ENCODE data around the gene VMAC.
A peak's percentile ranks its signal among the peaks of the same experiment; 100 is the strongest.
"Not testable (repeated sequence)": the region's sequence is repeated elsewhere in the genome, so short reads cannot be mapped to it uniquely, and the experiment has no call there.

Gene VMAC

GRCh38 chr19:5884065-5884811 lies 20.4 kb upstream of the VMAC start:
- not testable (repeated sequence) for DNase-seq

DNA sequence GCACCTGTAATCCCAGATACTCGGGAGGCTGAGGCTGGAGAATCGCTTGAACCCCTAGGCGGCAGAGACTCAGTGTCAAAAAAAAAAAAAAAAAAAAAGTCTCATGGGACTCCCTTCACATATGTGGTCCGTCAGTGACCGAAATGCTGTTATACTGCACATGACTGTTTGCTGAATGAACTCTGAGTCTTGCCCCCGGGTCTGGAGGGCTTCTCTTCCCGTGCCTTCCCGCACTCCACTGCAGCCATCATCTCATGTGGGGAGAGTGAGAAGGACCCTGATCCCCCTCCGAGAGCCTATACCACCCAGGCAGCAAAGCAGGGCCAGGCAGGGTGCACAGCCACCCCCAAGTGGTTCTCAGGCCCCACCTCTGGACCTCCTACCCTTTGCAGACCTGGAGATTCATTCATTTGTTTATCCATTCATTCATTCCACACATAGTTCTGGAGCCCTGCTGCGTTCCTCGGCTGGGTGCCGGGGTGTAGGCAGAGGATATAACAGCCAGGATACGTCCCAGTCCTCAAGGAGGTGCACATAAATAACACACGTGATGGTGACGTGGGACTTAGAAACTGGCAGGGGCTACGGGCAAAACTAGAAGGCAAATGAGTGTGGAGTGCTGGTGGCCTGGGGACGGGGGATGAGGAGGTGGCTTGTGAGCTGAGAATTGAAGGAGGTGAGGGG lies 15.2 kb upstream of the VMAC start:
- no peak for DNase-seq

- DNase-seq = no peak
Measured at GRCh38 chr19:5890099-5890498, 14.6 kb upstream of the VMAC start.

DNA sequence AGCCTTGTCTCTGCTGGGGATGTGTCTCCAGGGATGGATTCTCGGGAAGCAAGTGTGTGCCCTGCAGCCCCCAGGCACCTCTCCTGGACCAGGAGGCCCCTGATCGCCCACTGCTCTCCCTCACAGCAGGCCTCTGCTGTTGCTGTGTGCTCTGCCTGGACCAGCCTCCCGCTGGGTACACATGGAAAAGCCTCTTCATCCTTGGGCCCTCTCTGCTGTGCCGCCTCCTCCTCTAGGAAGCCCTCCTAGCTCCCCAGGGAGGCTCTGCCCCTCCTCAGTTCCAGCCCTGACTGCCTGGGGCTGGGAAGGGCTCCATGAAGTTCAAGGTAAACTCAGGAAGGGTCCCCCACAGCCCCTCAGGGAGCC lies 13.1 kb upstream of the VMAC start:
- no peak for DNase-seq

- no peak for DNase-seq
Measured at GRCh38 chr19:5891938-5892771, 12.5 kb upstream of the VMAC start.

DNA sequence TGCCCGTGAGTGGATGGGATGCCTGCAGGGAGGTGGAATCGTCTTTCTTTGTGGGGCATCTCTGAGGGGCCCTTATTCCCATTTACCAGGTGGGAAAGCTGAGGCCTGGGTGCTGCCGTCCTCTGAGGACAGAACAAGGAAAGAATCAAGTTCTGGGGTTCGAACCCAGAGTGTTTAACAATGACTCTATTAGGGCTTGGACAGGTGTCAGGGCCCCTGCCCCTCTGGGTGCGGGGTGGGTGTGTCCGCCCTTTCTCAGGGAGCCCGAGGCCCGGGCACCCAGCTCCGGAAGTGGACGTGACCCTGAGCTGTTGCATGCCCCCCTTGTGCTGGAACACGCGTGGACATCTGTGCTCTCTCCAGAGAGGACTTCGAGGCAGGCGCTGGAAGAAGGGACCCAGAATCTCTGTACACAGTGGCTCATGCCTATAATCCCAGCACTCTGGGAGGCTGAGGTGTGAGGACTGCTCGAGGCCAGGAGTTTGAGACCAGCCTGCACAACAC lies 11.8 kb upstream of the VMAC start:
- DNase-seq = no peak

DNA sequence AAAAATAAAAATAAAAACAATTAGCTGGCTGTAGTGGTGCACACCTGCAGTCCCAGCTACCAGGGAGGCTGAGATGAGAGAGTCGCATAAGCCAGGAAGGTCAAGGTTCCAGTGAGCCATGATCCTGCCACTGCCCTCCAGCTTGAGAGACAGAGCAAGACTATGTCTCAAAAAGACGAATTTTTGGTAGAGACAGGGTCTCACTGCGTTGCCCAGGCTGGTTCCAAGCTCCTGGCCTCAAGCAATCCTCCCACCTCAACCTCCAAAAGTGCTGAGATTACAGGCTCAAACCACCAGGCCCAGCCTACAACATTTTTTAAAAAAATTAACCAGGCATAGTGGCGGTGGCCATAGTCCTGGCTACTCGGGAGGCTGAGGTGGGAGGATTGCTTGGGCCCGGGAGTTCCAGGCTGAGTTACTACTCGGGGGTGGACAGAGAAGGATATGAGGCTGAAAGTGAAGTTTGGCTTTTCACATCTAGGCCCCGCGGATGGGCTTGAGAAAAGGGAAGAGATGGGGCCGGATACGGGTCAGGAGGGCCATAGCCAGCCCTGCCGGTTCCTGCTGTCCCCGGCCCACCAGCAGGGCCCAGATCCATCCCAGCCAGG lies 11.3 kb upstream of the VMAC start:
- no peak for DNase-seq

DNA sequence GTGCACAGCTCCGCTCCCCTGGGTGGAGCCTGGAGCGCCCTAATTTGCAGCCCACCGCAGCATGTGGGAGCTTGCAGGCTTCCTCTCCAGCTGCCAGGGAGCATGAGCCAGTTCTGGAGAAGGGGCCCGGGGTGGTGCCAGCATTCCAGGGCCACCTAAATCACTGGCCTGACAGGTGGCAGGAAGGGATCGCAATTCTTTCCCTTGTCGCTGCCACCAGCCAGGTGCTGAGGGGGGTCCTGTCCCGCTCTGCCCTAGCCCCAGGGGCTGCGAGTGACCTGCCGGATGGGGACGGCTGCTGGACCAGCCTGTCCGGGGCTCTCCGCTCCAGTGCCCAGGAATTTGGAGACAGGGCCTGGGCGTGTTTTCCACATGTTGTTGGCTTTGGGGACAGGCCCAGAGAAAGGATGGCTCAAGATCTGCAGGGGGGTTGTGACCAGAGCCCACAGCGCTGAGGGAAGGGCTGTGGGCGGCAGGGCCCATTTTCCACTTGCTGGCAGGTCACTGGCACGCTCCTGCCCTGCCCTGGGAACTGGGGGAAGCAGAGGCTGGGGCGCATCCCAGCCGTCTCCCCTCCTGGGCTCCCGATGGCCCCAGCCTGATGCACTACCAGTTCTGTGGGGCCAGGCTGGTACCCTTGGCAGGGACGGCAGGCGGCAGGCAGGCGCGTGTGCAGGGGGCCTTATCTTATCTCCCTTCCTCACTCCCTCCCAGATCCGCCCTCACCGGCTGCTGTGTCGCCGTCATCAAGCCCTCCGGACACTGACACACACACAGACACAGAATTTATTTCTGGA lies 10.6 kb upstream of the VMAC start:
- no peak for DNase-seq

- no peak for DNase-seq
Measured at GRCh38 chr19:5894704-5895349, 9.8 kb upstream of the VMAC start.

- DNase-seq = no peak
Measured at GRCh38 chr19:5895409-5895808, 9.3 kb upstream of the VMAC start.

- DNase-seq = no peak
Measured at GRCh38 chr19:5895890-5896289, 8.8 kb upstream of the VMAC start.

GRCh38 chr19:5896365-5897076 lies 8.2 kb upstream of the VMAC start:
- DNase-seq = no peak

GRCh38 chr19:5897189-5897969 lies 7.3 kb upstream of the VMAC start:
- DNase-seq = no peak

DNA sequence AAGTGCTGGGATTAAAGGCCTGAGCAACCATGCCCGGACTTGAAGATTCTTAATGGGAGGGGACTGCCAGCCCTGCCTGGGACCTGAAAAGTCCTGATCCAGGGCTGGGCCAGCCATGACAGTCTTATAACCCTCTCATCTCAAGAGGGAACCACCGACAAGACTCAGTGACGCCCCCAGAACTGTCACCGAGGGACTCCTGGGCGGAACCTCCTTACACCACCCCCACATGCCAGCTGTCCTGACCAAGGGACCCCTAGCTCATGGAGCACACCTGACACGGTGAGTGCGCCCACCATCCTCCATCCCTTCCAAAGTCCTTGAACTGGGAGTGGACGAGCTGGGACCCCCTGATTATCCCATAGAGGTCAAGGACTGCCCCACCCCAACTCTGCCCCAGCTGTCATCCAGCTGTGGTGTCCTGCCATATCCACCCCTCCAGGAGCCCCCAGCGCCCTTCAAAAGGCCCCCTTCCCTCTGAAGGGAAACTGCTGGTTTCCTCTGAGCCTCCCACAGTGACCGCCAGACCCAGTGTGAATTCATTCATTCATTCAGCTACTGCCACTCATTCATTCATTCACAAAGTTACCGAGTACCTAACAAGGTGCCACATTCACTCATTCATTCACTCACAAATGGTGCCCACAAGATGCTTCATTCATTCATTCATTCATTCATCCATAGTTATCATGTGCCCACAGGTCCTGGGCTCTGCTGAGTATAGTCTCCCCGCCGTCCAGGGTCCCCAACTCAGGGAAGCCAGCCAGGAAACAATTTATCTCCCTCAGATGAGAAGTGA lies 4.7 kb upstream of the VMAC start:
- DNase-seq = no peak

GRCh38 chr19:5900976-5901375 lies 3.7 kb upstream of the VMAC start:
- no peak for DNase-seq

DNA sequence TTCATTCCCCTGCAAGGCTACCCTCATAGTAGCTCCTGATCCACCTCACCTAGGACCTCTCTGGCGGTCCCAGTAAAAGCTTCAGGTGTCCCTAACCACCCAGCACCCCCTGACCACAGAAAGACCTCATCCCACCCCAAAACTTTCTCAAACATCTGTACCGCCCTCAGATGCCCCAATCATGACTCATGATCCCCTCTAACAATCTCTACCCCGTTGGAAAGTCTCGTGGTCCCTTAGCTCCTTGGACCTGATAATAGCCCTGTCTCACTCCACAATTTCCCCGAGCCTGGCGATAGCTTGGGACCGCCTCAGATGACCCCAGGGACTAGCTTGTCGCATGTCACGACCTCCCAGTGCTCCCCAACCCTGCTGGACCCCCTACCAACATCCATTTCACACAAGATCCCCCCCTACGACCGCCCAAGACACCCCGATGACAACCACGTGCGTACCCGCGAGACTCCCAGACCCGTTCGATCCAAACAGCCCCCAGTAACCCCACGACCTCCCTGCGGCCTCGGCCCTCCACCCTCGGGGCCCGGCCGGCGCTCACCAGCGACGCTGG lies 1.5 kb upstream of the VMAC start:
- DNase-seq = no peak

GRCh38 chr19:5903624-5904351 lies 884 bp upstream of the VMAC start, which contains the start of gene NDUFA11:
TSS of gene NDUFA11 (minus strand) at chr19:5903790. CDS start at chr19:5903708, 82 bp downstream.
- DNase-seq = peak; percentile 80

DNA sequence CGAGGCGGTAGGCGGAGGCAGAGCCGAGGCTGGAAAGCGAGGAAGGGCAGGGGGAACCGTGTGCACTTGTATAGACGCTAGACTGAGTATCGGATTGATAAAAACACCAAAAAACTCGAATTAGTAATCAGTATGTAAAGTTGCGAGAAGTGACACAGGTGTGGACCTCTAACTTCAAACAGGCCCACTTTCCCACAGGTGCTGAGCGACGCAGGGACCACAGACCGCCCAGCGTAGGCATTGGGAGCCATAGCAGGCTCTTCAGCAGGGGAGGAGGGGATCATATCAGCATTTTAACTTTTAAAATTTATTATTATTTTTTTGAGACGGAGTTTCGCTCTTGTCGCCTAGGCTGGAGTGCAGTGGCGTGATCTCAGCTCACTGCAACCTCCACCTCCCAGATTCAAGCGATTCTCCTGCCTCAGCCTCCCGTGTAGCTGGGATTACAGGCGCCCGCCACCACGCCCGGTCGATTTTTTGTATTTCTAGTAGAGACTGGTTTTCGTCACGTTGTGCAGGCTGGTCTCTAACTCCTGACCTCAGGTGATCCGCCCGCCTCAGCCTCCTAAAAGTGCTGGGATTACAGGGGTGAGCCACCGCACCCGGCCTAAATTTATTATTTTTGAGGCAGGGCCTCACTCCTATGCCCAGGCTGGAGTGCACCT lies 574 bp downstream of the VMAC start:
- no peak for DNase-seq
